Measurements from ENCODE around the gene LNPEP.

- TF ChIP-seq CTCF (conservative IDR thresholded peaks at IDR 0.05) (no peak), EZH2 (IDR thresholded peaks at IDR 0.05; ENCODE audit: low read depth) (no peak)
Measured at GRCh38 chr5:96969366-96969765, 33.5 kb downstream of the LNPEP start.
